Pulmonary artery endothelial cell (primary cell): ENCODE results near the gene FAU. TPM values are rescaled to one million over a fixed set of nuclear protein-coding genes. Genes with fewer than 3 reads are reported as not detected.

Experiments
- DNase-seq: peaks from one replicate; pipeline ENCODE4 v3.0.0-alpha.2; 2011; ENCODE audit warnings: low read depth, low spot score
- total RNA-seq: library from RNA; depleted of rRNA; stranded (reverse); fragments of >200 nt; gene quantifications from 2 replicates; pipeline ENCODE4 v1.2.3, GENCODE V29; 2014

Gene FAU
- total RNA-seq, 1 donor from 2014 or later: 473 TPM

DNA sequence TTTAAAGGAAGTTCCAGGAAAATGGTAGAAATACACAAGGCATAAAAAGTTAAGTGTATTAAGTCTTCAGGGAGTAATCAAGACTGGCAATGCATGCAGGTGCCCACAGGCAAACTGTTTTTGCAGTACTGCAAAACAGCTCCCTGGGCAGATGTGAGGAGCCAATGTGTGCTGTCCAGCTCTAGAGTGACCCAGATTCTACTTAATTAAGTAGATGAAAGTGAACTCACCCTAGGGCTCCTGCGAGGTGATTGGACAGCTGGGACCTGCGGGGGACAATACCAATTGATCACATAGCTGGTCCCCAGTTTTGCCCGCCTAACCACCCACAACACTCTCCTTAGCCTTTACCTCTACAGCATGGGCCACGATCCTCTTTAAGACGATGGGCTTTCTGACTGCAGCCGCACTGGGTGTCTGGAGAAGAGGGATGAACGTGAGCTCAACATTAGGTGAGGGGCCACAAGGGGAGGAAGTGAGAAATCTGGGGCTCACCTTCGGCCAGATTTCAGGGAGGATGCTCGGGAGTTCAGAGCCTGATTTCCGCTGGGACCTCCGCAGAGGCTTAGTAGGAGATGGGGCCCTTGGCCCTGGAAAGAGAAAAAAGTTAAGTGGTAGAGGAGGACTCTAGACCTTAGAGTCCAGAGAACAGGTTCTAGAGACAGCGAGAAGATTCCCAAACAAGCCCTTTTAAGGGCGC is 38.6 kb downstream of the FAU start:
- DNase-seq: no peak

DNA sequence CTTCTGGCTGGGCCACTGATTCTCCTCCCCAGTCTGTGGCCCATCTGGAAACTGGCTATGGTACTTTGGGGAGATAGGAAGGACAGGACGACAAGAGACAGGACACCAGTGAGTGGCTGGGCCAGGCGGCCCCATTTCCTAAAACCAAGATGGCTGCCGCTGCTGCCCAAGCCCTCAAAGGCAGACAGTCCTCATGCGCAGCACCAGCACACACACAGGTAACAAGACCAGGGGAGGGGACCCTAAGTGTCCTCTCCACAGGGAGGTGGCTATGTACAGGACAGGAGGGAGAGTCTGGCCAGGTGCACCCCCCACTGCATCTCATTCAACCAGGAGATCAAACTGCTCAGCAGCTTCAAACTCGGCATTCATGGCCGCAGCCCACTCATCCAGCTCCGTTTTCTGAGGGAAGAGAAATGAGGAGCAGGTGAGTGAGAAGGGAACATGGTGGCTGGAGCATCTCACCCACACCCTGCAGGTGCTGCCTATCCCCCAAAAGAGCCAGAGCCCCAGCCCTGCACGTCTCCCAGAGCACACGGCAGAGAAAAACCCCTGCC is 43.1 kb downstream of the FAU start:
- no peak for DNase-seq

DNA sequence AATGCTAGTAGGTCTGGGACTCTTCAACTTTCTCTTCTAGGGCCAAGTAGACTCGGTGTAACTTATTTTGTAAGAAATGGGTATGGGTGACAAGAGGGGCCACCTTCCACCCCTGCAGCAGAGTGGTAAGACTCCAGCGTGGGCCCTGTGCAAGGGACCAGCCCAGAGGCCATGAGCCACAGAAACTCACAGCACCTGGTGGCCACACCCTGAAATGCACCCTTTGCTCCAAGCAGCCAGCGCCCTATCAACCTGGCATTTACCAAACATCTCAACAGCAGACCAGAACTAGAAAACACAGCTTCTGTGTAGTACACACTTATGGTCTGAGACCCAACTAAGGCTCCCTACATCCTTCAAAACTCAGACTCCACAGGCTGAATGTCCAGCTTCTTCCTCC is 43.8 kb downstream of the FAU start:
- no peak for DNase-seq

GRCh38 chr11:65077451-65077850 is 44.5 kb downstream of the FAU start:
- DNase-seq: no peak

GRCh38 chr11:65072631-65072966 is 49.3 kb downstream of the FAU start:
- no peak for DNase-seq

- no peak for DNase-seq
Observed at GRCh38 chr11:65071907-65072630, 49.9 kb downstream of the FAU start.

Other genes starting within 250 kb of the FAU start
- 110 and 122 TPM in 2 replicates for gene EHD1, start 243.5 kb downstream of the FAU start, total RNA-seq
- 8.8 and 9.6 TPM in 2 replicates for gene ATG2A, start 204.9 kb downstream of the FAU start, total RNA-seq
- gene PPP2R5B, start 197.4 kb downstream of the FAU start, total RNA-seq: 9.7 and 12.1 TPM in 2 replicates
- not detected in 2 replicates for gene GPHA2, start 186.2 kb downstream of the FAU start, total RNA-seq
- gene MAJIN, start 150.0 kb downstream of the FAU start, total RNA-seq: not detected in 2 replicates
- gene BATF2, start 125.2 kb downstream of the FAU start, total RNA-seq: 0.40 and 1.1 TPM in 2 replicates
- 93.5 and 124 TPM in 2 replicates for gene ARL2, start 108.0 kb downstream of the FAU start, total RNA-seq
- 8.2 and 10.5 TPM in 2 replicates for gene SNX15, start 94.7 kb downstream of the FAU start, total RNA-seq
- 9.4 and 11.4 TPM in 2 replicates for gene SAC3D1, start 80.9 kb downstream of the FAU start, total RNA-seq
- 10.7 and 15.9 TPM in 2 replicates for gene NAALADL1, start 63.6 kb downstream of the FAU start, total RNA-seq
- gene CDCA5, start 38.1 kb downstream of the FAU start, total RNA-seq: 9.0 and 16.0 TPM in 2 replicates
- gene ZFPL1, start 37.9 kb downstream of the FAU start, total RNA-seq: 32.9 and 34.6 TPM in 2 replicates
- 174 and 190 TPM in 2 replicates for gene VPS51, start 25.9 kb downstream of the FAU start, total RNA-seq
- gene TM7SF2, start 10.3 kb downstream of the FAU start, total RNA-seq: 20.6 and 28.7 TPM in 2 replicates
- 10.0 and 11.3 TPM in 2 replicates for gene ZNHIT2, start 4.4 kb downstream of the FAU start, total RNA-seq
- gene MRPL49, start 187 bp upstream of the FAU start, total RNA-seq: 52.2 and 58.2 TPM in 2 replicates
- gene SYVN1, start 12.4 kb upstream of the FAU start, total RNA-seq: 7.1 and 11.4 TPM in 2 replicates
- not detected in 2 replicates for gene SPDYC, start 48.1 kb upstream of the FAU start, total RNA-seq
- gene CAPN1, start 59.8 kb upstream of the FAU start, total RNA-seq: 151 and 203 TPM in 2 replicates
- 9.2 and 15.3 TPM in 2 replicates for gene POLA2, start 139.8 kb upstream of the FAU start, total RNA-seq
- gene CDC42EP2, start 192.7 kb upstream of the FAU start, total RNA-seq: 19.5 and 22.5 TPM in 2 replicates
- 24.3 and 38.3 TPM in 2 replicates for gene DPF2, start 211.7 kb upstream of the FAU start, total RNA-seq
- 0.32 and 0.33 TPM in 2 replicates for gene TIGD3, start 232.6 kb upstream of the FAU start, total RNA-seq